ENCODE results near the gene BEX1. TPM values are rescaled to one million over a fixed set of nuclear protein-coding genes. Genes with fewer than 3 reads are reported as not detected.
"Not testable (repeated sequence)": the region's sequence is repeated elsewhere in the genome, so short reads cannot be mapped to it uniquely, and the experiment has no call there.

The BEX1 gene
- total and polyA plus RNA-seq, 2 of the 8 experiments (the other 6 are each of a cell fraction or from before 2014, with no cell fraction given), result 61.0 to 75.2 TPM

DNA sequence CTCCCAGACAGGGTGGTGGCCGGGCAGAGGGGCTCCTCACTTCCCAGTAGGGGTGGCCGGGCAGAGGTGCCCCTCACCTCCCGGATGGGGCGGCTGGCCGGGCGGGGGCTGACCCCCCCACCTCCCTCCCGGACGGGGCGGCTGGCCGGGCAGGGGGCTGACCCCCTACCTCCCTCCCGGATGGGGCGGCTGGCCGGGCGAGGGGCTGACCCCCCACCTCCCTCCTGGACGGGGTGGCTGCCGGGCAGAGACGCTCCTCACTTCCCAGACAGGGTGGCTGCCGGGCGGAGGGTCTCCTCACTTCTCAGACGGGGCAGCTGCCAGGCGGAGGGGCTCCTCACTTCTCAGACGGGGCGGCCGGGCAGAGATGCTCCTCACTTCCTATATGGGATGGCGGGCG lies 40.4 kb upstream of the BEX1 start:
- H3K9ac ChIP-seq (replicated peaks in 1 of 4; ENCODE audit: extremely low read depth in 1 of 4, low read depth in 3 of 4, low read length in 3 of 4); H2BK15ac ChIP-seq (ENCODE audit: low read length); H3K79me2 ChIP-seq (ENCODE audit: control insufficient read depth in 1 of 2, insufficient read depth in 2 of 2, low read length in 2 of 2); H2BK20ac ChIP-seq (ENCODE audit: low read length); CTCF ChIA-PET (ENCODE audit: partially characterized antibody); H2BK120ac ChIP-seq (replicated peaks; ENCODE audit: low read depth, low read length); H3K27me3 ChIP-seq (replicated peaks in 1 of 4; ENCODE audit: control insufficient read depth in 3 of 4, extremely low read depth in 1 of 4, insufficient read depth in 3 of 4, low read length in 3 of 4); H3K27ac ChIP-seq (ENCODE audit: low read depth, low read length); H3K4me3 ChIP-seq (ENCODE audit: extremely low read depth in 1 of 4, insufficient read depth in 2 of 4, low read depth in 3 of 4, low read length in 4 of 4); H2AFZ ChIP-seq (ENCODE audit: low read length); H3K18ac ChIP-seq (ENCODE audit: extremely low read depth, low read length); H4K91ac ChIP-seq (replicated peaks; ENCODE audit: insufficient read length, low read length); H3K56ac ChIP-seq (replicated peaks; ENCODE audit: insufficient read length, low read depth, low read length); H3K14ac ChIP-seq (ENCODE audit: insufficient read length); H3K4me2 ChIP-seq (ENCODE audit: insufficient read depth in 1 of 2, low read depth in 2 of 2, low read length in 2 of 2); H3K36me3 ChIP-seq (ENCODE audit: control insufficient read depth in 2 of 4, insufficient read depth in 4 of 4, low read length in 3 of 4); H3K9me3 ChIP-seq (ENCODE audit: insufficient read depth in 2 of 2, low read depth in 1 of 2, low read length in 1 of 2); H3K23me2 ChIP-seq (ENCODE audit: low read depth, low read length); H2BK5ac ChIP-seq (ENCODE audit: low read depth, low read length); H3K4me1 ChIP-seq (replicated peaks in 1 of 4; ENCODE audit: control insufficient read depth in 3 of 4, insufficient read depth in 4 of 4, low read length in 3 of 4); DNase-seq (ENCODE audit: low read depth in 1 of 2, low spot score in 2 of 2); H2AK5ac ChIP-seq (ENCODE audit: low read depth, low read length); H2BK12ac ChIP-seq (ENCODE audit: low read depth, low read length); H4K8ac ChIP-seq (ENCODE audit: extremely low read depth, insufficient read depth, low read length); H4K5ac ChIP-seq (ENCODE audit: insufficient read length, low read depth, low read length); H3K79me1 ChIP-seq (ENCODE audit: low read depth, low read length); H4K20me1 ChIP-seq (replicated peaks in 1 of 2; ENCODE audit: control insufficient read depth in 1 of 2, insufficient read depth in 2 of 2, low read length in 2 of 2); POLR2A ChIA-PET (ENCODE audit: partially characterized antibody); H3K23ac ChIP-seq (ENCODE audit: insufficient read length); H3K4ac ChIP-seq (replicated peaks; ENCODE audit: insufficient read length, low read depth, low read length); FAIRE-seq: not testable (repeated sequence)
- 100% methylated on average over 1 of the region's 26 CpGs; no CpG with 5 or more reads in 1 of the 2 experiments for WGBS, 2 experiments (ENCODE audit: extremely low coverage in 1 of 2, insufficient coverage in 1 of 2, insufficient read length in 1 of 2, insufficient replicate concordance in 2 of 2, low coverage in 1 of 2, low lambda C conversion rate in 2 of 2, missing lambda C conversion rate in 1 of 2)

DNA sequence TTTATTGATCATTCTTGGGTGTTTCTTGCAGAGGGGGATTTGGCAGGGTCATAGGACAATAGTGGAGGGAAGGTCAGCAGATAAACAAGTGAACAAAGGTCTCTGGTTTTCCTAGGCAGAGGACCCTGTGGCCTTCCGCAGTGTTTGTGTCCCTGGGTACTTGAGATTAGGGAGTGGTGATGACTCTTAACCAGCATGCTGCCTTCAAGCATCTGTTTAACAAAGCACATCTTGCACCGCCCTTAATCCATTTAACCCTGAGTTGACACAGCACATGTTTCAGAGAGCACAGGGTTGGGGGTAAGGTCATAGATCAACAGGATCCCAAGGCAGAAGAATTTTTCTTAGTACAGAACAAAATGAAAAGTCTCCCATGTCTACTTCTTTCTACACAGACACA lies 39.9 kb upstream of the BEX1 start:
- H4K20me1 ChIP-seq (replicated peaks in 1 of 2; ENCODE audit: control insufficient read depth in 1 of 2, insufficient read depth in 2 of 2, low read length in 2 of 2); H3K4me3 ChIP-seq (ENCODE audit: extremely low read depth in 1 of 4, insufficient read depth in 2 of 4, low read depth in 3 of 4, low read length in 4 of 4); H3K27me3 ChIP-seq (replicated peaks in 1 of 4; ENCODE audit: control insufficient read depth in 3 of 4, extremely low read depth in 1 of 4, insufficient read depth in 3 of 4, low read length in 3 of 4); H3K27ac ChIP-seq (ENCODE audit: low read depth, low read length); H4K91ac ChIP-seq (replicated peaks; ENCODE audit: insufficient read length, low read length); H2BK15ac ChIP-seq (ENCODE audit: low read length); DNase-seq (ENCODE audit: low read depth in 1 of 2, low spot score in 2 of 2); H2BK5ac ChIP-seq (ENCODE audit: low read depth, low read length); FAIRE-seq; H2AK5ac ChIP-seq (ENCODE audit: low read depth, low read length); H4K5ac ChIP-seq (ENCODE audit: insufficient read length, low read depth, low read length); H3K9me3 ChIP-seq (ENCODE audit: insufficient read depth in 2 of 2, low read depth in 1 of 2, low read length in 1 of 2); H3K4me2 ChIP-seq (ENCODE audit: insufficient read depth in 1 of 2, low read depth in 2 of 2, low read length in 2 of 2); H3K23ac ChIP-seq (ENCODE audit: insufficient read length); H3K4me1 ChIP-seq (replicated peaks in 1 of 4; ENCODE audit: control insufficient read depth in 3 of 4, insufficient read depth in 4 of 4, low read length in 3 of 4); H3K9ac ChIP-seq (replicated peaks in 1 of 4; ENCODE audit: extremely low read depth in 1 of 4, low read depth in 3 of 4, low read length in 3 of 4); H4K8ac ChIP-seq (ENCODE audit: extremely low read depth, insufficient read depth, low read length); H2BK20ac ChIP-seq (ENCODE audit: low read length); H3K79me2 ChIP-seq (ENCODE audit: control insufficient read depth in 1 of 2, insufficient read depth in 2 of 2, low read length in 2 of 2); H3K4ac ChIP-seq (replicated peaks; ENCODE audit: insufficient read length, low read depth, low read length); CTCF ChIA-PET (ENCODE audit: partially characterized antibody); H3K36me3 ChIP-seq (ENCODE audit: control insufficient read depth in 2 of 4, insufficient read depth in 4 of 4, low read length in 3 of 4); H2AFZ ChIP-seq (ENCODE audit: low read length); H2BK120ac ChIP-seq (replicated peaks; ENCODE audit: low read depth, low read length); H3K23me2 ChIP-seq (ENCODE audit: low read depth, low read length); H3K18ac ChIP-seq (ENCODE audit: extremely low read depth, low read length); H3K56ac ChIP-seq (replicated peaks; ENCODE audit: insufficient read length, low read depth, low read length); H3K79me1 ChIP-seq (ENCODE audit: low read depth, low read length); H2BK12ac ChIP-seq (ENCODE audit: low read depth, low read length); H3K14ac ChIP-seq (ENCODE audit: insufficient read length); POLR2A ChIA-PET (ENCODE audit: partially characterized antibody): not testable (repeated sequence)
- no CpG with 5 or more reads among the region's 2 CpGs for WGBS, 2 experiments (ENCODE audit: extremely low coverage in 1 of 2, insufficient coverage in 1 of 2, insufficient read length in 1 of 2, insufficient replicate concordance in 2 of 2, low coverage in 1 of 2, low lambda C conversion rate in 2 of 2, missing lambda C conversion rate in 1 of 2)

Measured in H1 (cell line).